Measurements from ENCODE around the gene MTHFD1L.

Gene MTHFD1L

GRCh38 chr6:150900049-150900448 is 34.5 kb downstream of the MTHFD1L start:
- DNase-seq (ENCODE audit: low read depth) = no peak
- H3K4me3 ChIP-seq (ENCODE audit: low read length) = no peak overlapping the region
- no peak for TF ChIP-seq CTCF (conservative IDR thresholded peaks at IDR 0.05; ENCODE audit: low read length)

GRCh38 chr6:150902142-150902776 is 36.8 kb downstream of the MTHFD1L start:
- no peak overlapping the region for H3K4me3 ChIP-seq (ENCODE audit: low read length)
- DNase-seq (ENCODE audit: low read depth) = peak; percentile 48
- no peak for TF ChIP-seq CTCF (conservative IDR thresholded peaks at IDR 0.05; ENCODE audit: low read length)

GRCh38 chr6:150905769-150906168 is 40.3 kb downstream of the MTHFD1L start:
- no peak overlapping the region for H3K4me3 ChIP-seq (ENCODE audit: low read length)
- peak; percentile 24; the same call in 1 of the 2 replicates for TF ChIP-seq CTCF (conservative IDR thresholded peaks at IDR 0.05; ENCODE audit: low read length)
- no peak for DNase-seq (ENCODE audit: low read depth)

GRCh38 chr6:150906641-150907326 is 41.3 kb downstream of the MTHFD1L start:
- no peak for DNase-seq (ENCODE audit: low read depth)
- no peak overlapping the region for H3K4me3 ChIP-seq (ENCODE audit: low read length)
- no peak for TF ChIP-seq CTCF (conservative IDR thresholded peaks at IDR 0.05; ENCODE audit: low read length)

GRCh38 chr6:150907383-150907782 is 41.9 kb downstream of the MTHFD1L start:
- no peak for DNase-seq (ENCODE audit: low read depth)
- TF ChIP-seq CTCF (conservative IDR thresholded peaks at IDR 0.05; ENCODE audit: low read length) = no peak

GRCh38 chr6:150908901-150909300 is 43.4 kb downstream of the MTHFD1L start:
- DNase-seq (ENCODE audit: low read depth) = no peak
- TF ChIP-seq CTCF (conservative IDR thresholded peaks at IDR 0.05; ENCODE audit: low read length) = no peak
- no peak overlapping the region for H3K4me3 ChIP-seq (ENCODE audit: low read length)

More at GRCh38 chr6:150907383-150907782, 41.9 kb downstream of the MTHFD1L start:
- no peak overlapping the region for H3K4me3 ChIP-seq (ENCODE audit: low read length)

- no peak for TF ChIP-seq CTCF (conservative IDR thresholded peaks at IDR 0.05; ENCODE audit: low read length)
- no peak overlapping the region for H3K4me3 ChIP-seq (ENCODE audit: low read length)
- no peak for DNase-seq (ENCODE audit: low read depth)
These were observed 45.1 kb downstream of the MTHFD1L start for GRCh38 chr6:150910561-150910960.

All from AG10803 (cell line).